Transverse colon (tissue), 4 donors: ENCODE data around the gene NKAP. TPM values are rescaled to one million over a fixed set of nuclear protein-coding genes. Genes with fewer than 3 reads are reported as not detected.

Source experiments
- DNase-seq: peaks from one replicate; pipeline ENCODE4 v3.0.0-alpha.2; 2019
- H3K27ac ChIP-seq, 4 donors: fragments of 200-600 bp; sonication (generic); 2 replicates each; pipeline ENCODE4 v1.5.1; 2016 to 2018; ENCODE audit warnings: inconsistent platforms in 4 of 4
- H3K27me3 ChIP-seq: fragments of 200-600 bp; sonication (generic); 2 replicates; pipeline ENCODE4 v1.5.1; 2017; ENCODE audit warnings: inconsistent platforms
- H3K36me3 ChIP-seq, 4 donors: fragments of 200-600 bp; sonication (generic); 2 replicates each; pipeline ENCODE4 v1.5.1; 2017 to 2019; ENCODE audit warnings: inconsistent platforms in 4 of 4
- H3K4me1 ChIP-seq, 4 donors: fragments of 200-600 bp; sonication (generic); 2 replicates each; pipeline ENCODE4 v1.5.1; 2017 to 2020; ENCODE audit warnings: inconsistent platforms in 4 of 4
- H3K4me3 ChIP-seq, 4 donors: fragments of 200-600 bp; sonication (generic); 1 replicate in 1 of 4; 2 replicates in 3 of 4; pipeline versions ENCODE4 v1.5.1 to v1.6.1; 2017 to 2019; ENCODE audit warnings: inconsistent platforms in 4 of 4
- H3K9me3 ChIP-seq, 2 donors: fragments of 200-600 bp; sonication (generic); 2 replicates each; pipeline ENCODE4 v1.5.1; 2017 to 2019; ENCODE audit warnings: inconsistent platforms in 2 of 2
- CTCF ChIP-seq, 5 experiments: fragments of 200-600 bp in 3 of 5; fragments of 450-650 bp in 2 of 5; sonication (generic) in 3 of 5; IDR thresholded peaks; 1 replicate in 2 of 5; 2 replicates in 3 of 5; pipeline ENCODE4 v1.5.1; 2016 to 2017; ENCODE audit warnings: antibody characterized with exemption in 5 of 5, inconsistent platforms in 3 of 5, mild to moderate bottlenecking in 2 of 5, moderate library complexity in 1 of 5
- EP300 ChIP-seq: sonication (generic); formaldehyde crosslinking; IDR thresholded peaks from one replicate; pipeline ENCODE4 v1.6.1; 2017; ENCODE audit warnings: antibody characterized with exemption, low read depth
- POLR2A ChIP-seq: fragments of 450-650 bp; IDR thresholded peaks from one replicate; pipeline ENCODE4 v1.6.1; 2016; ENCODE audit warnings: antibody characterized with exemption, mild to moderate bottlenecking, moderate library complexity
- POLR2AphosphoS5 ChIP-seq, 3 donors: sonication (generic); formaldehyde crosslinking; IDR thresholded peaks; one replicate each; pipeline ENCODE4 v1.6.1; 2016; ENCODE audit warnings: antibody characterized with exemption in 3 of 3
- WGBS, 2 donors: methylation state at CpG; one replicate each; pipeline ENCODE4 v1.1.5; 2018; ENCODE audit warnings: low coverage in 1 of 2; 5-methylcytosine and 5-hydroxymethylcytosine counted together
- in situ Hi-C, 4 donors: fragments of 200-750 bp; cut with MboI; loops; one replicate each; pipeline versions ENCODE4 v1.15.0 to v1.15.1; 2017; ENCODE audit warnings: low sequenced_read_pairs in 3 of 4, low pct_ligation_motif_present in 1 of 4, low pct_unique_long_range_greater_than_20kb in 1 of 4
- intact Hi-C: fragments of 100-400 bp; cut with DNase I; formaldehyde crosslinking; loops from one replicate; pipeline ENCODE4 v1.15.1; 2023; ENCODE audit warnings: low total_unique reads
- total RNA-seq, 4 donors: library from RNA; depleted of rRNA; stranded (reverse); fragments of >200 nt; gene quantifications; one replicate each; pipeline ENCODE4 v1.1.0, GENCODE V29; 2016

NKAP gene
- total RNA-seq, 4 donors from 2014 or later, result 2.6 to 14.7 (median 8.5) TPM

- WGBS, 2 donors, result 26% methylated on average over 16 of the region's 18 CpGs; no CpG with 5 or more reads in 1 of the 2 donors
- H3K27ac ChIP-seq, result no peak overlapping the region
- H3K4me1 ChIP-seq, result peaks cover 0 to 12% (median 3%) of the 10 kb centered on the region in 4 donors
- no peaks in the 10 kb centered on the region for H3K9me3 ChIP-seq
- peaks cover 66% of the 10 kb centered on the region for H3K27me3 ChIP-seq
- in situ Hi-C loops, result no loop called here
- no peaks in the 10 kb centered on the region for H3K36me3 ChIP-seq
- H3K4me3 ChIP-seq, result no peak overlapping the region
- TF ChIP-seq POLR2A, result no peak
- no peak for DNase-seq
- intact Hi-C loops, result no loop called here
Observed at GRCh38 chrX:119989905-119990555, 46.5 kb upstream of the NKAP start.

GRCh38 chrX:119986203-119986602 is 42.7 kb upstream of the NKAP start:
- no peak for DNase-seq
- peaks cover 0 to 9% (median 3%) of the 10 kb centered on the region in 4 donors for H3K4me1 ChIP-seq
- intact Hi-C loops (no loop called here), in situ Hi-C loops (no loop called here)
- no peaks in the 10 kb centered on the region for H3K9me3 ChIP-seq
- H3K27me3 ChIP-seq, result peaks cover 28% of the 10 kb centered on the region
- H3K36me3 ChIP-seq, result no peaks in the 10 kb centered on the region
- no peak for TF ChIP-seq POLR2A
- no peak for TF ChIP-seq CTCF (IDR thresholded peaks at IDR 0.05)
- no peak for TF ChIP-seq POLR2AphosphoS5 (IDR thresholded peaks at IDR 0.05)
- no peak for TF ChIP-seq EP300
- no peak overlapping the region for H3K4me3 ChIP-seq
- H3K27ac ChIP-seq, result no peak overlapping the region
- WGBS, 2 donors, result 80 to 86% methylated on average over 1 to 3 of the region's 3 CpGs

- Histone ChIP-seq H3K4me3 (no peak overlapping the region), H3K27me3 (peaks cover 13% of the 10 kb centered on the region), H3K9me3 (no peaks in the 10 kb centered on the region), H3K4me1 (no peaks in the 10 kb centered on the region), H3K36me3 (no peaks in the 10 kb centered on the region), H3K27ac (no peak overlapping the region)
- in situ Hi-C loops (no loop called here), intact Hi-C loops (no loop called here)
- DNase-seq, result no peak
- TF ChIP-seq CTCF (IDR thresholded peaks at IDR 0.05), result no peak
- TF ChIP-seq POLR2A, result no peak
- TF ChIP-seq EP300, result no peak
- no peak for TF ChIP-seq POLR2AphosphoS5 (IDR thresholded peaks at IDR 0.05)
- WGBS, 2 donors, result 38% methylated on average over 5 of the region's 5 CpGs; no CpG with 5 or more reads in 1 of the 2 donors
Observed at GRCh38 chrX:119984652-119985051, 41.1 kb upstream of the NKAP start.

- Histone ChIP-seq H3K4me3 (no peak overlapping the region), H3K4me1 (no peaks in the 10 kb centered on the region), H3K27ac (no peak overlapping the region), H3K36me3 (no peaks in the 10 kb centered on the region), H3K9me3 (no peaks in the 10 kb centered on the region), H3K27me3 (peaks cover 1% of the 10 kb centered on the region)
- intact Hi-C loops (no loop called here), in situ Hi-C loops (no loop called here)
- WGBS, 2 donors, result 70% methylated on average over 2 of the region's 2 CpGs; no CpG with 5 or more reads in 1 of the 2 donors
- no peak for DNase-seq
- TF ChIP-seq EP300 (no peak), CTCF (IDR thresholded peaks at IDR 0.05) (no peak), POLR2AphosphoS5 (IDR thresholded peaks at IDR 0.05) (no peak), POLR2A (no peak)
Observed at GRCh38 chrX:119983494-119983893, 39.9 kb upstream of the NKAP start.

GRCh38 chrX:119982145-119982544 is 38.6 kb upstream of the NKAP start:
- intact Hi-C loops, result no loop called here

More at GRCh38 chrX:119982145-119982544, 38.6 kb upstream of the NKAP start:
- H3K27me3 ChIP-seq, result no peaks in the 10 kb centered on the region
- in situ Hi-C loops, result no loop called here
- WGBS, 2 donors, result 40% methylated on average over 3 of the region's 3 CpGs; no CpG with 5 or more reads in 1 of the 2 donors
- H3K4me1 ChIP-seq, result no peaks in the 10 kb centered on the region
- DNase-seq, result no peak
- no peaks in the 10 kb centered on the region for H3K36me3 ChIP-seq
- no peaks in the 10 kb centered on the region for H3K9me3 ChIP-seq
- H3K4me3 ChIP-seq, result no peak overlapping the region
- no peak for TF ChIP-seq POLR2AphosphoS5 (IDR thresholded peaks at IDR 0.05)
- TF ChIP-seq CTCF (IDR thresholded peaks at IDR 0.05), result no peak
- no peak for TF ChIP-seq EP300
- no peak for TF ChIP-seq POLR2A
- H3K27ac ChIP-seq, result no peak overlapping the region
